Measurements from ENCODE around the gene SH3RF1. TPM values are rescaled to one million over a fixed set of nuclear protein-coding genes. Genes with fewer than 3 reads are reported as not detected.
A peak's percentile ranks its signal among the peaks of the same experiment; 100 is the strongest.

Gene SH3RF1
- total and polyA plus RNA-seq, 2 of the 13 experiments (the other 11 are each of a cell fraction or from before 2014, with no cell fraction given): 3.1 to 3.2 TPM

DNA sequence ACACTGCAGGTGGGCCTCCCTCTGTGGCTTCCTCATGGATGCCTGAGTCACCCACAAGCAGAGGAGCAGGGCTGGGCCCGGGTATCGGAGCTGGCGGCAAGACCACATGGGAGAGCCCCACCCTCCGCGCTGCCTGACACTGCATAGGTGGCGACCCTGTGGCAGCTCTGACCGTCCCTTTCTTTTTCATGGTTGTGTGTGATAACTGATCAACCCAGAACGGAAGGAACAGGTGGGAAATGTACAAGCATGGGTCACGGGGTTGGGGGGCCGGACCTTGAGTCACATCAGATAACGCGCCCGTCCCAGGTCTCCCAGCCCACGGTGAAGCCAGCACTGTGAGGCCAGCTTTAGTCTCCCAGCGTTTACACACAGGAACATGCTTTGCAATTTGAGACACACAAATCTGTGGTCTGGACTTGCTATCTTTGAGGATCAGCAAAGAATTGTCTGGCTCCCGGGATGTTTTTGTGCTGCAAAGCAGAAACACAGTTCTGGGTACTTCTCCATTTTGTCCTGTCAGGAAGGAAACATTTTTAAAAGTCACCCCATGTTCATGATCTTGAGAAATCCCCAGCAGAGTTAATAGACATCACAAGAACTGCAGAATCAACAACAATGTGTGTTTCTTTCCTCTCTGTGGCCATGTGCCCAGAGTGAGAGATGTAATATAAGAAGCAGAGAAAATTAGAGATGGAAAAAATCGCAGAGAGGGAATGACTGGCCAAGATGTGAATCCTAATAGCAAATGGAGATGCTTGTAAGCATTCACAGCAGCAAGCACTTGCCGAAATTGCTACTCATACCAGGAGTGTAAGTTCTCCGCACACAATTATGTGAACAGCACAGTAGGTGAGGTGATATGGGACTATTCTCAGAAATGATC lies 190.6 kb downstream of the SH3RF1 start (continued):
- 0 out of 4 replicates have a peak, but pooled peaks have one; percentile 19 to 24 for TF ChIP-seq NR2F1 (CRISPR knock-in tag; IDR thresholded peaks at IDR 0.05)
- TF ChIP-seq CREM (IDR thresholded peaks at IDR 0.05): no peak
- no peak for TF ChIP-seq CREM (CRISPR knock-in tag; IDR thresholded peaks at IDR 0.05)
- no peak for TF ChIP-seq ZNF256 (CRISPR knock-in tag; conservative IDR thresholded peaks at IDR 0.05)
- TF ChIP-seq POLR2G (IDR thresholded peaks at IDR 0.05; ENCODE audit: low read depth, low read length): peak; percentile 50; the same call in 1 of the 2 replicates
- no peak for TF ChIP-seq ZNF660 (CRISPR knock-in tag; IDR thresholded peaks at IDR 0.05; ENCODE audit: borderline replicate concordance, low read depth)
- TF ChIP-seq NCOA2 (CRISPR knock-in tag; IDR thresholded peaks at IDR 0.05): peak; percentile 53; the same call in 1 of the 2 replicates
- TF ChIP-seq MEIS2 (CRISPR knock-in tag; IDR thresholded peaks at IDR 0.05): 0 out of 2 replicates have a peak, but pooled peaks have one; percentile 43
- no peak for TF ChIP-seq TP53 (CRISPR knock-in tag; conservative IDR thresholded peaks at IDR 0.05)
- no peak for TF ChIP-seq KDM1A (CRISPR knock-in tag; IDR thresholded peaks at IDR 0.05)
- TF ChIP-seq, protein P1, sequence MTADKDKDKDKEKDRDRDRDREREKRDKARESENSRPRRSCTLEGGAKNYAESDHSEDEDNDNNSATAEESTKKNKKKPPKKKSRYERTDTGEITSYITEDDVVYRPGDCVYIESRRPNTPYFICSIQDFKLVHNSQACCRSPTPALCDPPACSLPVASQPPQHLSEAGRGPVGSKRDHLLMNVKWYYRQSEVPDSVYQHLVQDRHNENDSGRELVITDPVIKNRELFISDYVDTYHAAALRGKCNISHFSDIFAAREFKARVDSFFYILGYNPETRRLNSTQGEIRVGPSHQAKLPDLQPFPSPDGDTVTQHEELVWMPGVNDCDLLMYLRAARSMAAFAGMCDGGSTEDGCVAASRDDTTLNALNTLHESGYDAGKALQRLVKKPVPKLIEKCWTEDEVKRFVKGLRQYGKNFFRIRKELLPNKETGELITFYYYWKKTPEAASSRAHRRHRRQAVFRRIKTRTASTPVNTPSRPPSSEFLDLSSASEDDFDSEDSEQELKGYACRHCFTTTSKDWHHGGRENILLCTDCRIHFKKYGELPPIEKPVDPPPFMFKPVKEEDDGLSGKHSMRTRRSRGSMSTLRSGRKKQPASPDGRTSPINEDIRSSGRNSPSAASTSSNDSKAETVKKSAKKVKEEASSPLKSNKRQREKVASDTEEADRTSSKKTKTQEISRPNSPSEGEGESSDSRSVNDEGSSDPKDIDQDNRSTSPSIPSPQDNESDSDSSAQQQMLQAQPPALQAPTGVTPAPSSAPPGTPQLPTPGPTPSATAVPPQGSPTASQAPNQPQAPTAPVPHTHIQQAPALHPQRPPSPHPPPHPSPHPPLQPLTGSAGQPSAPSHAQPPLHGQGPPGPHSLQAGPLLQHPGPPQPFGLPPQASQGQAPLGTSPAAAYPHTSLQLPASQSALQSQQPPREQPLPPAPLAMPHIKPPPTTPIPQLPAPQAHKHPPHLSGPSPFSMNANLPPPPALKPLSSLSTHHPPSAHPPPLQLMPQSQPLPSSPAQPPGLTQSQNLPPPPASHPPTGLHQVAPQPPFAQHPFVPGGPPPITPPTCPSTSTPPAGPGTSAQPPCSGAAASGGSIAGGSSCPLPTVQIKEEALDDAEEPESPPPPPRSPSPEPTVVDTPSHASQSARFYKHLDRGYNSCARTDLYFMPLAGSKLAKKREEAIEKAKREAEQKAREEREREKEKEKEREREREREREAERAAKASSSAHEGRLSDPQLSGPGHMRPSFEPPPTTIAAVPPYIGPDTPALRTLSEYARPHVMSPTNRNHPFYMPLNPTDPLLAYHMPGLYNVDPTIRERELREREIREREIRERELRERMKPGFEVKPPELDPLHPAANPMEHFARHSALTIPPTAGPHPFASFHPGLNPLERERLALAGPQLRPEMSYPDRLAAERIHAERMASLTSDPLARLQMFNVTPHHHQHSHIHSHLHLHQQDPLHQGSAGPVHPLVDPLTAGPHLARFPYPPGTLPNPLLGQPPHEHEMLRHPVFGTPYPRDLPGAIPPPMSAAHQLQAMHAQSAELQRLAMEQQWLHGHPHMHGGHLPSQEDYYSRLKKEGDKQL (CRISPR knock-in tag; IDR thresholded peaks at IDR 0.05; ENCODE audit: low read depth): peak; percentile 55; the same call in 1 of the 2 replicates
- TF ChIP-seq FOXA3 (CRISPR knock-in tag; IDR thresholded peaks at IDR 0.05): peak; percentile 53; the same call in 1 of the 2 replicates
- no peak; the same call in 1 of the 2 replicates for TF ChIP-seq ZNF281 (CRISPR knock-in tag; IDR thresholded peaks at IDR 0.05; ENCODE audit: borderline replicate concordance)
- peak; percentile 37; the same call in 1 of the 2 replicates for TF ChIP-seq DRAP1 (CRISPR knock-in tag; IDR thresholded peaks at IDR 0.05)
- no peak for TF ChIP-seq KLF9 (CRISPR knock-in tag; IDR thresholded peaks at IDR 0.05; ENCODE audit: low read depth)
- no peak for TF ChIP-seq HOXA7 (CRISPR knock-in tag; IDR thresholded peaks at IDR 0.05)
- TF ChIP-seq NR2F6 (IDR thresholded peaks at IDR 0.05): no peak; the same call in 1 of the 2 replicates
- peak; percentile 50; the same call in 1 of the 2 replicates for TF ChIP-seq NR2F6 (CRISPR knock-in tag; IDR thresholded peaks at IDR 0.05)
- TF ChIP-seq KLF12 (CRISPR knock-in tag; IDR thresholded peaks at IDR 0.05; ENCODE audit: borderline replicate concordance): peak; percentile 79; the same call in 1 of the 2 replicates

All from HepG2 (cell line).